NCI-H2029 (cell line): ENCODE results near the gene CNIH3.

ENCODE experiments used
- DNase-seq: peaks from one replicate; lab custom pipeline; 2025; lab: John Stamatoyannopoulos, UW

Gene CNIH3

DNA sequence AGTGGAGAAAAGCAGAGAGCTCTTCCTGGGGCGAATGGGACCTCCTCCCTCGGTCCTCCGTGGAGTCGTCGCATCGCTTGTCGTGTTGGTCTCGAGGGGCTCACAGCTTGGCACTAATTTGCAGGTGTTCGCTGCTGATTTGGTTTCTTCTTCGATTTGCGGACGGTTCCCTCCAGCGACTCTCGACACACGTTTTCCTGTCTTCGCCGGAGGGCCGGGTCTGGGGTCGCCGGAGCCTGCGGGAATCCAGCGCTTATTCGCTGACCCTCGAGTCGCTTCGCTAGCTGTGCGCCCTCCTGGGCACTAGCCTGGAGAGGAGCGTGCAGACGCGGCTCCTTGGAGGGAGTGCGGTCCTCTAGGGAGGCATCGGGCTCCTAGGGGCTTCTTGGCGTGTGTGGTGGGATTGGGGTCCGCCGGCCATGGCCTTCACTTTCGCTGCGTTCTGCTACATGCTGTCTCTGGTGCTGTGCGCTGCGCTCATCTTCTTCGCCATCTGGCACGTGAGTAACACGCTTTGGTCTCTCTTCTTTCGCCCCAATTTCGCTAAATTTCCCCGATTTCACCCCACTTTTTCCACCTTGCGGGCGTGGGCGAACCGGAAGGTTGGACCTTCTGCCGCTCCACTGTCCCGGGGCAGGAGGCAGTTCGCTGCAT lies 766 bp downstream of the CNIH3 start:
- DNase-seq = no peak

GRCh38 chr1:224617410-224618355 lies 1.6 kb downstream of the CNIH3 start:
- no peak for DNase-seq

DNA sequence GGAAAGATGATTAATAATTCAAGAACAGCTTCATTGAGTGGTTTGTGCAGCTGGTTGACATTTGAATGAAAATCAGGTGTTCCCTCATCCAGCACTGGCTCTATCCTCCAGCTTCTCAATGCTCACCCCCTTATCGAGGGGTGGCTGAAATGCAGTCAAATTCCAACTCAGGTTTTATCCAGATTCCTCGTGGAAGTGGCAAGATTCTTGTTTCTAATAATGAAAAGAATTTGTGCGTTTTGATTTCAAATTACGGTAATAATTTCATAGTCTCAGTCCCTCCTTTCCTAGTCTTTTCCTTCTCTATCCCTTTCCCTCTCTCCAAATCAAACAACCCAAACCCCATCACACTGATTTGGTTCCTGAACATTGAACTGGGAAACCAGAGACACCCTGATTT lies 3.1 kb downstream of the CNIH3 start:
- no peak for DNase-seq

GRCh38 chr1:224620105-224620504 lies 4.0 kb downstream of the CNIH3 start:
- no peak for DNase-seq

- DNase-seq = peak; percentile 76
Observed at GRCh38 chr1:224621813-224622682, 5.9 kb downstream of the CNIH3 start.

DNA sequence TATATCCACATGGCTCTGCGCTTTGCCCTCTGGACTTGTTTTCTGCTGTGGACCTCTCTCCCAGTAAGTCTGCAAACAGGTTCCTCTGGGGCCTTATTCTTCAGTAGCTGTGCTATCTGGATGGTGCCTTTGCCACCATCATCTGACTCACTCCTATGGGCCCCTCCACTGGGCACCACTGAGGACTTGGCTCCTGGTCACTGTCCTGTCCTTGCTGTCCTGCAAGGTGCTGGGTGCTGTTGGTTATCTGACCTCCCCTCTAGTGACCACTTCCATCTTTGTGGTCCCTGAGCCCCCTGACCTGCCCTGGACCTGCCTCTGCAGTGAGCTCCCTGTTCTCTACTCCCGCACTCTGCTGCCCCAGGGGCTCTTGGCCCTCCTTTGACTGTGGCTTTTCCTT lies 6.7 kb downstream of the CNIH3 start:
- DNase-seq = no peak

DNA sequence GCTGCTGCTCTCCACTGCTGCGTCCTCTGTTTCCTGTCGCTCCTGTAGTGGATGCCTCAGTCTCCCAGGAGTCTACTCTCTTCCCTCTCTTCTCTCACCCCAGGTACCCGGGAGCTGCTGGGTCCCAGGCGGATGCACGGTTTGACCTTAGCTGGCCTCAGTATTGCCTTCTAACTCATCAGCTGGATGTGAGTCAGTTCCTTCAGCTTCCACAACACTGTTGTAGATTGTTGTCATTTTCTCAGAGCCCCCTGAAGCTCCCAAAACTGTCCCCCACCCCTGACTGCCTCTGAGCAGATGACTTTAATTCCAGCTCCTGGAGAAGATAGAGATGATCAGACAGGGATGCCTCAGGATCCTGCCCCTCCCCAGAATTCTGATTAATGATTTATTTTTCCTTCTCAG lies 7.2 kb downstream of the CNIH3 start:
- no peak for DNase-seq

- peak; percentile 96 for DNase-seq
Observed at GRCh38 chr1:224623743-224624333, 7.7 kb downstream of the CNIH3 start.

DNA sequence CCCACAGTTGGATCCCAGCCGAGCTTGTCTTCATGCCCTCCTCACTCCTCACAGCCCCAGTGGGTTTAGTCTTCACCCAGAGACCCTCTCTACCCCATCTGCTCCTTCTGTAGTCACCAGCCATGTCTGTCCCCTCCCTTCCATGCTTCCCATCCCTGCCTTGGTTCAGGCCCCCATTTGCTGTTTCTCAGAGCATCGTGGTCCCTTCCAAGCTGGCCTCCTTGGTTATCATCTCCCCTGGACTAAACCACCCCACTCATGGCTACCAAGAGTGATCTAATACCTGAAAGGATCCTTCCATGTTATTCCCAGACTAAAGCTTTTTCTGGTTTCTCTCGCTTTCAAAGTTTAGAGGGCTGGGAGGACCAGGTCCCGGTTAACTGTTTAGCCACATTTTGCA lies 8.3 kb downstream of the CNIH3 start:
- no peak for DNase-seq

GRCh38 chr1:224626042-224626441 lies 9.9 kb downstream of the CNIH3 start:
- DNase-seq = no peak

DNA sequence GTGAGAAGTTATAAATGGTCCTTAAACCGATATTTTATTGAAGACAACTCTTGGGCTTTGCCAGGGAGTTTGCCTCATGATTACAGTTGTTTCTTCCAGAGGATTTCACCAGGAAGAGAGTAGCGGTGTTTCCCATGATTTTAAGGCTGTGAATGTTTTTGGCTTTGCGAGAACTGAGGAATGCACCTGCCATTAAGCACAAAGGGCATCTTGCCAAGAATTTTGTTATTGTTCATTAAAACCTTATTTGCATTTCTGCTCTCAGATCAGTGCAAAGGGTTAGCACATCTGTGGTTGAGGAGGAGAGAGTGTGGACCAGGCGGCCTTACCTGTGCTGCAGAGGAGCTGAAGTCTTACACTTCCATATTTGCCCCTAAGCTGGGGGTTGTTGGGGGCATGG lies 13.8 kb downstream of the CNIH3 start:
- no peak for DNase-seq

DNA sequence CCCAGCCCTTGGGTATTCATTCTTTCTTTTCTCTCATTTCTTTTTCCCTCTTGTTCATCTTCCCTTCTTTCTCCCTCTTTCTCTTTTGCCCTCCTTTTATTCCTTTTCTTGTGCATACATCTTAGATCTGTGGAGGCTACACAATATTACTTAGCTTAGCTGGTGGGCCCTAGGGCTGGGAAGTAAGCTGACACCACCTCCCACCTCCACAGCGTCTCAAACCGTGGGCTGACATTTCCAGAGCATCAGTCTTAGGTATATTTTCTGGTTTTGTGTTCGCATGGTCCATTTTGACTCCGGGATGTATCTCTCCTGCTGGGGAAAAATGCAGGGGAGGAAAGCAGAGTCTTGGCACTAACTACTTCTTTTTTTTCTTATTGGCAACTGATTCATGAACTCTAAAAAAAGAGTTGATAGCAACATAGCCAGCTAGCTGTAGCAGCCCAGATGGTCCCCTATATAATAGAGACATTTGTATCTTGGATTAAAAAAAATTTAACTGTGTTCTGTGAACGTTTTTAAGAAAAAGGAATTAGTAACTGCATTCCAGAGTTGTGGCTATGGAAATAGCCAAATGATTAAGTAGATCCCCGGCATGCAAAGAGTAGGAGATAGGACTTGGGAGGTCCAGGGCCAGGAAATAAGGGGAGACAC lies 15.5 kb downstream of the CNIH3 start:
- DNase-seq = no peak

DNA sequence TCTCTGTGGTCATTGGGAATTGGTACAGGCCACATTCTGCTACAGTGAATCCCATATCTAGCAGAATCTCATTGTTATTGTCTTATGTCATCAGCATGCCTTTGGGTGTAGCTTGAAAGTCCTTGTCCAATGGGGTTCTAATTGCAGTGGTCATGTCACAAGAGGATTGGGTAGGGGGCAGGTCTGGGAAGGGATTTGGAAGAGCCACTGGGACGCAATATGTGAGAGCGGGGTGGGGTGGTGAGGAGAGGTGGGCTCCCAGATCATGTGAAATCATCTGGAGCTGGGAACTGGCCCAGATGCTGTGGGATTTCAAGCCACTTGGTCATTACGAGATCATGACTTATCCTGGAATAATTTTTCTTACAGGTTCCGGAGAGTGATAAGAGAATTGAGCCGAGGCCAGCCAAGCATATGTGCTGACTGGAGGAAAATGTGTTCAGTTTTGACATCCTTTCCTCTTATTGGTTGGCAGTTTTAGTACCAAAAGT lies 16.3 kb downstream of the CNIH3 start:
- DNase-seq = no peak

- DNase-seq = no peak
Observed at GRCh38 chr1:224632921-224633321, 16.8 kb downstream of the CNIH3 start.

DNA sequence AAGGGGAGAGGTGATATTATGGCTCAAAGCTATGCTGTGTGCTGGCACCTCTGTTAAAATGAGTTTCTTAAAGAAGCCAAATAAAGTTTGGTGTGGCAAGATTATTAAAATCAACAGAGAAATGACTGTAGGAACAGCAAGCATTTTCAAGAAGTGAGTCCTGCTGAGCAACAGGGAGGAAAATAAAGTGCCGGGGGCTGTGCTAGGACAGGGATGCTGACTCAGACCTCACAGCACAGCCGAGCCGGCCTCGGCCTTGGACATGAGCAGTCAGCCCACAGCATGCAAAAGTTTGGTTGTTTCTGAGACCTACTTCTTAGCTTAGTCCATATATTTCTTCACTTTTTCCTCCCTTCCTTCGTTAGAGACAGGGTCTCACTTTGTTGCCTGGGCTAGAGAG lies 19.2 kb downstream of the CNIH3 start:
- DNase-seq = no peak

- no peak for DNase-seq
Observed at GRCh38 chr1:224637515-224637914, 21.4 kb downstream of the CNIH3 start.

DNA sequence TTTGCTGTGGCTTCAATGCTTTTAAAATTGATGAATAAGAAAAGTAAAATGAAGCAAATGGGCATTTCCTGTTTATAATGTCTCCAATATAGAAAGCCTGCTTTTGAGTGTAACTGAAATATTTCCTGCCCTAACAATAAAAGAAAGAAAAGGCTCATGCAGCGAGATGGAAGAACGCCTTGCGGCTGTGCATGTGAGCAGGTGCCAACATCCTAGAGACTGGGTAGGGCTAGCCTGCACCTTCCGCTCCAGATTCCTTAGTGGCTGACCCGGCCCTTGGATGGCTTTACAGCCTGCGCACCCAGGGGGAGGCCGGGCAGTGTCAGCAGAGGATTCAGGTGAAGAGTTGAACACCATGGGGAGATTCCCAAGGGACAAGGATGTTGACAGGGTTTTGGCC lies 21.8 kb downstream of the CNIH3 start:
- DNase-seq = no peak

- no peak for DNase-seq
Observed at GRCh38 chr1:224639426-224639975, 23.4 kb downstream of the CNIH3 start.

GRCh38 chr1:224640018-224640417 lies 23.9 kb downstream of the CNIH3 start:
- DNase-seq = no peak

DNA sequence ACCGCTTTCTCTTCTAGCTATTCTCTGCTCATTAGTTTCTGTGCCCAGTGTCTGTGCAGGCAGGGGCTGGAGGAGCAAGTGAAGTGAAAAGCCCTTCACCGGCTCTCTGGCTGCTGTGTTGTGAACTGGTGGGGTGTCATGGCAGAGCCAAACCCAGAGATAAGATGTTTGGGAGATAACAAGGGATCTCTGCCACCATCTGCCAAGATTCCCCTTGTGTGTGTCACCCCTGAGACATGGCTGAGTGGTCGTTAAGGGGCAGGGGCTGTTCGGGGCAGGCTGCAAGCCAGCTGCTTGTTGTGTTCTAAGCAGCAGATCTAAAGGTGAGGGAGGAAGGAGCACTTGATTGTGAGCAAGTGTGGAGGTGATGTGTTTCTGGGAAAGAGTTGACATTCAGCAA lies 24.5 kb downstream of the CNIH3 start:
- no peak for DNase-seq

- no peak for DNase-seq
Observed at GRCh38 chr1:224641030-224641429, 24.9 kb downstream of the CNIH3 start.
